Thyroid gland (tissue), 4 donors: ENCODE measurements around the gene MCAM. TPM values are rescaled to one million over a fixed set of nuclear protein-coding genes. Genes with fewer than 3 reads are reported as not detected.

Source experiments
- DNase-seq, 2 donors: peaks; one replicate each; pipeline ENCODE4 v3.0.0-alpha.2; 2019
- H3K27ac ChIP-seq, 3 donors: fragments of 200-600 bp; sonication (generic); 1 replicate in 2 of 3; 2 replicates in 1 of 3; pipeline ENCODE4 v1.5.1; 2016 to 2019; ENCODE audit warnings: mild to moderate bottlenecking in 1 of 3, moderate library complexity in 1 of 3
- H3K27me3 ChIP-seq: fragments of 200-600 bp; sonication (generic); one replicate; pipeline ENCODE4 v1.5.1; 2019
- H3K36me3 ChIP-seq, 2 donors: fragments of 200-600 bp; sonication (generic); one replicate each; pipeline ENCODE4 v1.5.1; 2016 to 2019
- H3K4me1 ChIP-seq, 2 donors: fragments of 200-600 bp; sonication (generic); one replicate each; pipeline ENCODE4 v1.5.1; 2017 to 2019
- H3K4me3 ChIP-seq, 3 donors: fragments of 200-600 bp; sonication (generic); replicated peaks in 1 of 3; 1 replicate in 2 of 3; 2 replicates in 1 of 3; pipeline ENCODE4 v1.5.1; 2016; ENCODE audit warnings: mild to moderate bottlenecking in 1 of 3
- H3K9me3 ChIP-seq: fragments of 200-600 bp; sonication (generic); one replicate; pipeline ENCODE4 v1.5.1; 2017
- CTCF ChIP-seq, 6 experiments: fragments of 200-600 bp in 3 of 6; fragments of 450-650 bp in 3 of 6; sonication (generic) in 3 of 6; IDR thresholded peaks; one replicate each; pipeline ENCODE4 v1.5.1; 2016 to 2019; ENCODE audit warnings: antibody characterized with exemption in 6 of 6, mild to moderate bottlenecking in 2 of 6, inconsistent platforms in 1 of 6, moderate library complexity in 1 of 6
- POLR2A ChIP-seq, 2 donors: fragments of 450-650 bp; IDR thresholded peaks; one replicate each; pipeline ENCODE4 v1.6.1; 2017; ENCODE audit warnings: antibody characterized with exemption in 2 of 2, mild to moderate bottlenecking in 2 of 2, moderate library complexity in 1 of 2
- WGBS, 2 donors: methylation state at CpG; one replicate each; pipeline ENCODE4 v1.1.5; 2017; 5-methylcytosine and 5-hydroxymethylcytosine counted together
- intact Hi-C: fragments of 100-400 bp; cut with DNase I; formaldehyde crosslinking; loops from one replicate; pipeline ENCODE4 v1.15.1; 2023
- total RNA-seq, 4 donors: library from RNA; depleted of rRNA; stranded (reverse); fragments of >200 nt; gene quantifications; one replicate each; pipeline ENCODE4 v1.2.3, GENCODE V29; 2016

The MCAM gene
- total RNA-seq, 4 donors from 2014 or later = 17.6 to 243 (median 61.8) TPM

- TF ChIP-seq POLR2A (IDR thresholded peaks at IDR 0.05) = no peak
- TF ChIP-seq CTCF (IDR thresholded peaks at IDR 0.05) = peak; percentile 31 to 84 (median 61)
- no peaks in the 10 kb centered on the region for H3K36me3 ChIP-seq
- no peaks in the 10 kb centered on the region for H3K27me3 ChIP-seq
- H3K4me1 ChIP-seq = peaks cover 19 to 52% of the 10 kb centered on the region in 2 donors
- intact Hi-C loops = no loop called here
- H3K4me3 ChIP-seq = peak overlapping the region in 1 of 3 donors; percentile 48
- WGBS, 2 donors = 24 to 25% methylated on average over 16 to 17 of the region's 17 CpGs
- DNase-seq = peak; percentile 57 to 58
- no peaks in the 10 kb centered on the region for H3K9me3 ChIP-seq
- H3K27ac ChIP-seq = peak overlapping the region in 2 of 3 donors; percentile 13 to 17
These were observed 21.5 kb upstream of the MCAM start for GRCh38 chr11:119338318-119338890.

- Histone ChIP-seq H3K4me1 (peaks cover 19 to 52% of the 10 kb centered on the region in 2 donors), H3K4me3 (no peak overlapping the region), H3K27me3 (no peaks in the 10 kb centered on the region), H3K36me3 (no peaks in the 10 kb centered on the region), H3K9me3 (no peaks in the 10 kb centered on the region), H3K27ac (no peak overlapping the region)
- whole genome bisulfite sequencing, 2 donors = 44 to 66% methylated on average over 5 to 6 of the region's 9 CpGs
- TF ChIP-seq POLR2A (IDR thresholded peaks at IDR 0.05) = no peak
- no peak for TF ChIP-seq CTCF (IDR thresholded peaks at IDR 0.05)
- DNase-seq = no peak
- intact Hi-C loops = no loop called here
These were observed 20.8 kb upstream of the MCAM start for GRCh38 chr11:119337581-119338317.

- TF ChIP-seq CTCF (IDR thresholded peaks at IDR 0.05) (no peak), POLR2A (IDR thresholded peaks at IDR 0.05) (no peak)
- no peak overlapping the region for H3K27ac ChIP-seq
- intact Hi-C loops = no loop called here
- 88 to 89% methylated on average over 8 to 9 of the region's 9 CpGs for WGBS, 2 donors
- H3K9me3 ChIP-seq = no peaks in the 10 kb centered on the region
- H3K4me3 ChIP-seq = no peak overlapping the region
- no peaks in the 10 kb centered on the region for H3K36me3 ChIP-seq
- H3K4me1 ChIP-seq = peaks cover 19 to 52% of the 10 kb centered on the region in 2 donors
- no peak for DNase-seq
- H3K27me3 ChIP-seq = no peaks in the 10 kb centered on the region
These were observed 20.0 kb upstream of the MCAM start for GRCh38 chr11:119336744-119337469.

- no peak overlapping the region for H3K27ac ChIP-seq
- no peak overlapping the region for H3K4me3 ChIP-seq
- 92% methylated on average over 24 to 27 of the region's 30 CpGs for WGBS, 2 donors
- no peaks in the 10 kb centered on the region for H3K36me3 ChIP-seq
- H3K27me3 ChIP-seq = no peaks in the 10 kb centered on the region
- intact Hi-C loops = no loop called here
- no peak for TF ChIP-seq CTCF (IDR thresholded peaks at IDR 0.05)
- no peak for TF ChIP-seq POLR2A (IDR thresholded peaks at IDR 0.05)
- DNase-seq = no peak
- H3K9me3 ChIP-seq = no peaks in the 10 kb centered on the region
- H3K4me1 ChIP-seq = peaks cover 16 to 45% of the 10 kb centered on the region in 2 donors
These were observed 19.0 kb upstream of the MCAM start for GRCh38 chr11:119335655-119336543.
